Stimulated activated naive CD8-positive, alpha-beta T cell treated with anti-CD3 and anti-CD28 coated beads, Interleukin-15, amount 100 ng/mL, for 72 hours (primary cell): Measurements from ENCODE around the gene PKN3.

Experiments used
- ATAC-seq: fragments of 150-1000 bp; cut with Tn5 transposase; 2 replicates; pipeline ENCODE4 v1.10.0; 2021; ENCODE audit warnings: mild to moderate bottlenecking, moderate library complexity
- DNase-seq, 2 donors: peaks; one replicate each; pipeline ENCODE4 v3.0.0; 2021 to 2022
- H3K27ac Mint-ChIP-seq, 2 donors: one replicate each; pipeline ENCODE4 v1.8.0; 2022; ENCODE audit warnings: mild to moderate bottlenecking in 2 of 2, mixed read lengths in 2 of 2, moderate library complexity in 2 of 2
- H3K27me3 Mint-ChIP-seq: one replicate; pipeline ENCODE4 v1.8.0; 2022; ENCODE audit warnings: mixed read lengths
- H3K4me1 Mint-ChIP-seq: one replicate; pipeline ENCODE4 v1.8.0; 2022; ENCODE audit warnings: mild to moderate bottlenecking, mixed read lengths
- H3K4me3 Mint-ChIP-seq, 2 donors: one replicate each; pipeline ENCODE4 v1.8.0; 2022; ENCODE audit warnings: mild to moderate bottlenecking in 2 of 2, mixed read lengths in 2 of 2, moderate library complexity in 1 of 2
- H3K9me3 Mint-ChIP-seq, 2 donors: one replicate each; pipeline ENCODE4 v1.8.0; 2022; ENCODE audit warnings: mixed read lengths in 2 of 2

Gene PKN3

DNA sequence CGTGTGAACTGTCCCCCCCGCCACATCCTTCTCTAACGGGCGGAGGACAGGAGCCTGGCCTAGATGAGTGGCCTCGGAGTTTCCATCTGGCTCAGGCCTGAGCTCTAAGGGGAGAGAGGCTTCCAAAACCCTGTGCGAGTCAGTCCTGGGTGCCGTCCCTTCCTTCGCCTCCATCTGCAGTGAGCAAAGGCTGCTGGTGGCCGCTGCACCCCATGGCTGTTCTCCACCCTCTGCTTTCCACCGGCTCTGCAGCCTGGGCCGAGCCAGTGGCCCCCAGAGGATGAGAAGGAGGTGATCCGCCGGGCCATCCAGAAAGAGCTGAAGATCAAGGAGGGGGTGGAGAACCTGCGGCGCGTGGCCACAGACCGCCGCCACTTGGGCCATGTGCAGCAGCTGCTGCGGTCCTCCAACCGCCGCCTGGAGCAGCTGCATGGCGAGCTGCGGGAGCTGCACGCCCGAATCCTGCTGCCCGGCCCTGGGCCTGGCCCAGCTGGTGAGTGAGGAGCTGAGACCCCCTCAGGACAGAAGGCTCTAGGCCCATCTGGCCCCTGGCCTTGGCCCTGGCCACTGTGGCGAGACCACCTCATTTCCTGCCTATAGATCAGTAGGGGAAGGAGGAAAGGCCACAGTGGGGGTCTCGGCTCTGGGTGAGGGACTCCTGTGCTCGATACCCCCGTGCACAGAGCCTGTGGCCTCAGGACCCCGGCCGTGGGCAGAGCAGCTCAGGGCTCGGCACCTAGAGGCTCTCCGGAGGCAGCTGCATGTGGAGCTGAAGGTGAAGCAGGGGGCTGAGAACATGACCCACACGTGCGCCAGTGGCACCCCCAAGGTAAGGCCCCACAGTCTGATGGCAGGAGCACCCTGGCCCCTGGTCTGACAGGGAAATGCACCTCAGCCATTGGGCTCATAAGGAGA, 3.0 kb downstream of the PKN3 start:
- no peak overlapping the region for H3K4me3 Mint-ChIP-seq
- no peaks in the 10 kb centered on the region for H3K9me3 Mint-ChIP-seq
- H3K4me1 Mint-ChIP-seq, result peaks cover 21% of the 10 kb centered on the region

DNA sequence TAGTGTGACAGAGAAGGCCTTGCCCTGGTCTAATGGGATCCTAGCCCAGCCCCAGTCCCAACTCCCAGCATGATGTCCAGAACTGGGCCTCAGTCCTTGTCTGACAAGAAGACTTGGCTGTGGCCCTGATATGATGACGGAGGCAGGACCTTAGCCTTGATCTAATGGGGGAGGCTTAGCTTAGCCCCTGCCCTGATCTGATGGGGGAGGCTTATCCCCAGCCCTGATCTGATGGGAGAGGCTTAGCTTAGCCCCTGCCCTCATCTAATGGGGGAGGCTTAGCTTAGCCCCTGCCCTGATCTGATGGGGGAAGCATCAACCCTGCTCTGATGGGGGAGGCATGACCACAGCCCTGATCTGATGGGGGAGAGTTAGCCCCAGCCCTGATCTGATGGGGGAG, 3.7 kb downstream of the PKN3 start:
- H3K27ac Mint-ChIP-seq, result no peak overlapping the region
- H3K4me1 Mint-ChIP-seq, result peaks cover 21% of the 10 kb centered on the region
- no peaks in the 10 kb centered on the region for H3K9me3 Mint-ChIP-seq
- H3K4me3 Mint-ChIP-seq, result no peak overlapping the region
- no peak for DNase-seq
- no peaks in the 10 kb centered on the region for H3K27me3 Mint-ChIP-seq
- no peak for ATAC-seq

More for the DNA sequence above, 3.0 kb downstream of the PKN3 start:
- DNase-seq (no peak), ATAC-seq (no peak)
- Mint-ChIP-seq H3K27me3 (no peaks in the 10 kb centered on the region), H3K27ac (no peak overlapping the region)

DNA sequence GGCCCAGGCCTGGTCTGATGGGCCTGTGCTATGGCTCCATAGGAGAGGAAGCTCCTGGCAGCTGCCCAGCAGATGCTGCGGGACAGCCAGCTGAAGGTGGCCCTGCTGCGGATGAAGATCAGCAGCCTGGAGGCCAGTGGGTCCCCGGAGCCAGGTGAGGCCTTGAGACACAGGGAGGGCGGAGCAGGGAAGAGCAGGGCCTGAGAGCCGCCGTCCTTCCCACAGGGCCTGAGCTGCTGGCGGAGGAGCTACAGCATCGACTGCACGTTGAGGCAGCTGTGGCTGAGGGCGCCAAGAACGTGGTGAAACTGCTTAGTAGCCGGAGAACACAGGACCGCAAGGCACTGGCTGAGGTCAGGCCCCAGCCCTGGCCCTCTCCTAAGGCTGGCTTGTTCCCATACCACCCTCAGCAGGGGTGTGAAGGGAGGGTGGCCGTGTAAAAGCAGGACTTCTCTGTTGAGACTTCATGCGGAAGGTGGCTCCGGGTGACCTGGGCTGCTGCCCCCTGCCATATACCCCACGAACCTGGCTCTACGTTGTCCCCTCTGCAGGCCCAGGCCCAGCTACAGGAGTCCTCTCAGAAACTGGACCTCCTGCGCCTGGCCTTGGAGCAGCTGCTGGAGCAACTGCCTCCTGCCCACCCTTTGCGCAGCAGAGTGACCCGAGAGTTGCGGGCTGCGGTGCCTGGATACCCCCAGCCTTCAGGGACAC, 4.5 kb downstream of the PKN3 start:
- no peaks in the 10 kb centered on the region for H3K27me3 Mint-ChIP-seq
- H3K9me3 Mint-ChIP-seq, result no peaks in the 10 kb centered on the region
- ATAC-seq (no peak), DNase-seq (no peak)
- no peak overlapping the region for H3K4me3 Mint-ChIP-seq
- H3K4me1 Mint-ChIP-seq, result peaks cover 16% of the 10 kb centered on the region
- no peak overlapping the region for H3K27ac Mint-ChIP-seq

DNA sequence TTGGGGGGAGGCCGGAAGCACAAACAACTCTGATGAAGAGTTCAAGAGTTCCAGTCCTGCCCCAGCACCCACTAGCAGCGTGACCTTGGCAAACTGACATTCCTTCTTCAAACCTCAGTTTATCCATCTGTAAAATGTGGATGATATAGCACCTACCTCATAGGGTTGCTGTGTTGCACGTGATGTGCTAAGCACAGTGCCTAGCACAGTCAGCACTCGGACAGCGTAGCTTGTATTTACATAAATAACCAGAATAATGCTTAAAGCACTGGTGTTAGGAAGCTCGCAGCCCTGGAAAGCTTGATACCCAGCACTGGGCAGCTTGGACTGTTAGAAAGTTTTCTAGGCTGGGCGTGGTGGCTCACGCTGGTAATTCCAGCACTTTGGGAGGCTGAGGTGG, 5.1 kb downstream of the PKN3 start:
- no peak overlapping the region for H3K4me3 Mint-ChIP-seq
- H3K27me3 Mint-ChIP-seq, result no peaks in the 10 kb centered on the region
- H3K4me1 Mint-ChIP-seq, result peaks cover 12% of the 10 kb centered on the region
- H3K27ac Mint-ChIP-seq, result peak overlapping the region in 1 of 2 donors; percentile 12
- H3K9me3 Mint-ChIP-seq, result no peaks in the 10 kb centered on the region
- DNase-seq, result no peak
- no peak for ATAC-seq

DNA sequence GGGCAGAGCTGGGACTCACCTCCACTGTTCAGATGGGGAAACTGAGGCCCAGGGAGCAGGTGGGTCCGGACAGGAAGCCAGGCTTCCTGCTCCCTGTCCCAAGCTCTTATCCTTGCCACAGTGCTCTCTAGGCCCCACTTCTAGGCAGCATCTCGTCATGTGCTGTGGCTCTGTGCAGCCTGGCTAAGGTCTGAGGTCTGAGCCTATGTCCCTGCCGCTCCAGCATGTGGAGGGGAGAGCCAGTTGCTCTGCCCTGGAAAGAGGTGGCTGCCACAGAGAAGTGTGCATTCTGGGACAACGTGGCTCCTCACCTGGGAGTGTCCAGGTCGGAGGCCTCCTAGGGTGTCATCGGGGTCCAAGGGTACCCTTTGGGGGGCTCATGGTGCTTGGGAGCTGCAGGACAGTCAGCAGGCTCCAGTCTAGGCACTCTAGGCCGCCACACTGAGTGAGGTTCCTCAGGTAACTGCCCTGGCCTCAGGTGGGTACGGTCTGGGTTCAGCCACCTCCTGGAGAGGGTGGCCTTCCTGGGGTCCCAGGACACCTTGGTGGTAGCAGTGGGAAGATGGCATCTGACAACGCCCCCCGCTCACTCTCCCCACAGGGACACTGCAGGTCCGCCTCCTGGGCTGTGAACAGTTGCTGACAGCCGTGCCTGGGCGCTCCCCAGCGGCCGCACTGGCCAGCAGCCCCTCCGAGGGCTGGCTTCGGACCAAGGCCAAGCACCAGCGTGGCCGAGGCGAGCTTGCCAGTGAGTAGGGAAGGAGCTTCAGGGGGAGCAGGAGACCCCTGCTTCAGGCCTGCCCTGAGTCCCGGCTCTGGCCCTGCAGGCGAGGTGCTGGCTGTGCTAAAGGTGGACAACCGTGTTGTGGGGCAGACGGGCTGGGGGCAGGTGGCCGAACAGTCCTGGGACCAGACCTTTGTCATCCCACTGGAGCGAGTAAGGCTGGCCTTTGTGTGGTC, 10.4 kb downstream of the PKN3 start:
- Mint-ChIP-seq H3K27ac (no peak overlapping the region), H3K27me3 (no peaks in the 10 kb centered on the region)
- ATAC-seq, result no peak

DNA sequence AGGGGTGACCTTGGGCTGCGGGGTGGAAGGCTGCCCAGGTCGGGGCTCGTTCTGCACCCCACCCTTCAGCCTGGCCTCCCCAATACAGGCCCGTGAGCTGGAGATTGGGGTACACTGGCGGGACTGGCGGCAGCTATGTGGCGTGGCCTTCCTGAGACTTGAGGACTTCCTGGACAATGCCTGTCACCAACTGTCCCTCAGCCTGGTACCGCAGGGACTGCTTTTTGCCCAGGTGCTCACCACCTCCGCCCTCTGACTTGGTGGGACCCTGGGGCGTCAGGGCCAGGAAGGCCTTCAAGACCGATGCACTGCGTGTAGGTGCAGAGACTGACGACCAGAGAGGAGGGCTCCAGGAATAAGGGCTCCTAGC, 11.1 kb downstream of the PKN3 start:
- DNase-seq (no peak), ATAC-seq (no peak)
- Mint-ChIP-seq H3K4me1 (no peaks in the 10 kb centered on the region), H3K4me3 (no peak overlapping the region), H3K27ac (no peak overlapping the region), H3K9me3 (no peaks in the 10 kb centered on the region), H3K27me3 (no peaks in the 10 kb centered on the region)

More for the DNA sequence above, 10.4 kb downstream of the PKN3 start:
- Mint-ChIP-seq H3K4me3 (no peak overlapping the region), H3K4me1 (no peaks in the 10 kb centered on the region), H3K9me3 (no peaks in the 10 kb centered on the region)
- no peak for DNase-seq

DNA sequence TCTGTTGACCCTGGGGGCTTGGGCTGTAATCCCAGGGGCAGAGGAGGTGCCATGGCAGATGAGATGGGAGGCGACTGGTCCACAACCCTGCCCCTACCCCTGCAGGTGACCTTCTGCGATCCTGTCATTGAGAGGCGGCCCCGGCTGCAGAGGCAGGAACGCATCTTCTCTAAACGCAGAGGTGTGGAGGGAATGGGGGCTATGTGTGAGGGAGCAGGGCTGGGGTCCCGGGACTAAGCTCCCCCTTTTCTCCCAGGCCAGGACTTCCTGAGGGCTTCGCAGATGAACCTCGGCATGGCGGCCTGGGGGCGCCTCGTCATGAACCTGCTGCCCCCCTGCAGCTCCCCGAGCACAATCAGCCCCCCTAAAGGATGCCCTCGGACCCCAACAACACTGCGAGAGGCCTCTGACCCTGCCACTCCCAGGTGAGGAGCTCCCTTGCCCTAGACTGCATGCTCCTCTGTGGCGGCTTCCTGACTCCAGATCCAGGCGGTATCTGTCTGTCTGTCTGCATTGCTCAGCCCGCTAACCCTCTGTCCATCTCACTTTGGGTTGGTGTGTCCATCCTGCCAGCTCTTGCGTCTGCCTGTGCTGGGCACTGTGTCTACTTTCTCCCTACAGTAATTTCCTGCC, 11.8 kb downstream of the PKN3 start:
- no peak overlapping the region for H3K4me3 Mint-ChIP-seq
- DNase-seq (no peak), ATAC-seq (no peak)
- no peaks in the 10 kb centered on the region for H3K4me1 Mint-ChIP-seq
- H3K27me3 Mint-ChIP-seq, result no peaks in the 10 kb centered on the region
- no peaks in the 10 kb centered on the region for H3K9me3 Mint-ChIP-seq
- peak overlapping the region in 1 of 2 donors; percentile 34 for H3K27ac Mint-ChIP-seq

DNA sequence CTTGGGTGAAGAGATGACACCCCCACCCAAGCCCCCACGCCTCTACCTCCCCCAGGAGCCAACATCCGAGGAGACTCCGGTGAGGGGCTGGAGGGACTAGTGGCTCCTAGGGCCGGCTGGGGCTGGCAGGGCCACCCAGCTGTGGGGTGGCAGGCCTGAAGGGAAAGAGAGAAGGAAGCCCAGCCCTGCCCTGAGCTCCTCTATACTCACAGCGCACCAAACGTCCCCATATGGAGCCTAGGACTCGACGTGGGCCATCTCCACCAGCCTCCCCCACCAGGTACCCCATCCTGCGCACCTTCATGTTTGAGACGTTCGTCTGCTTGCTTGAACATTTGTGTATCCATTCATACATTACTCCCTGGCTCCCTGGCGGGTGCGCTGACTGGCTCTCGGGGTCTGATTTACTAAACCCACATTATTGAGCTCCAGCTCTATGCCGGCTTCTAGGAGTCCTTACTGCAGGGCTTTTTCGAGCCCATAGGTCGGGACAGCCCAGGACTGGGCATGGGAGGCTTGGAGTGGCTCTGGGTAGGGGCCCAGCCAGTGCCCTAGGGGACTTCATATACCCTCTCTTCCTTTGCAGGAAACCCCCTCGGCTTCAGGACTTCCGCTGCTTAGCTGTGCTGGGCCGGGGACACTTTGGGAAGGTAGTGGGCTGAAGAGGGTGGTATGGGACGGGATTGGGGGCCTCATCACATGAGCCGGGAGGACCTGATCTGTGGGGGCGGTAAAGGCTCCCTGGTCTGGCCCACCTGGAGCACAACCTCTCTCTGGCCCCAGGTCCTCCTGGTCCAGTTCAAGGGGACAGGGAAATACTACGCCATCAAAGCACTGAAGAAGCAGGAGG, 12.5 kb downstream of the PKN3 start:
- H3K27me3 Mint-ChIP-seq, result no peaks in the 10 kb centered on the region
- ATAC-seq (no peak), DNase-seq (no peak)
- H3K4me1 Mint-ChIP-seq, result no peaks in the 10 kb centered on the region
- no peaks in the 10 kb centered on the region for H3K9me3 Mint-ChIP-seq
- no peak overlapping the region for H3K4me3 Mint-ChIP-seq
- peak overlapping the region in 1 of 2 donors; percentile 54 for H3K27ac Mint-ChIP-seq

DNA sequence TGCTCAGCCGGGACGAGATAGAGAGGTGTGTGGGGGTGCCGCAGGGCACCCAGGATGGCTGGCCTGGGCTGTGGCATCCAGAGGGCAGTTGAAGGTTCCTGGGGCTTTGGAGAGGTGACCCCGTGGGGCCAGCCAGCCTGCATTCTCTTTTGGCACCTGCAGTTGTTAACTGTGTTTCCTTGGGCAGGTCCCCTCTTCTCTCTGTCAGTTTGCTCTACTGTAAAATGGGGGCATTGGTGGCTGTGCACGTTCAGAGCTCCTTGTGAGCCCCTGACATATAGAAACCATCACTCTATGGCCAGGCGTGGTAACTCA, 13.1 kb downstream of the PKN3 start:
- Mint-ChIP-seq H3K27ac (peak overlapping the region in 1 of 2 donors; percentile 74), H3K9me3 (no peaks in the 10 kb centered on the region), H3K4me1 (no peaks in the 10 kb centered on the region), H3K4me3 (no peak overlapping the region), H3K27me3 (no peaks in the 10 kb centered on the region)
- DNase-seq (no peak), ATAC-seq (no peak)

DNA sequence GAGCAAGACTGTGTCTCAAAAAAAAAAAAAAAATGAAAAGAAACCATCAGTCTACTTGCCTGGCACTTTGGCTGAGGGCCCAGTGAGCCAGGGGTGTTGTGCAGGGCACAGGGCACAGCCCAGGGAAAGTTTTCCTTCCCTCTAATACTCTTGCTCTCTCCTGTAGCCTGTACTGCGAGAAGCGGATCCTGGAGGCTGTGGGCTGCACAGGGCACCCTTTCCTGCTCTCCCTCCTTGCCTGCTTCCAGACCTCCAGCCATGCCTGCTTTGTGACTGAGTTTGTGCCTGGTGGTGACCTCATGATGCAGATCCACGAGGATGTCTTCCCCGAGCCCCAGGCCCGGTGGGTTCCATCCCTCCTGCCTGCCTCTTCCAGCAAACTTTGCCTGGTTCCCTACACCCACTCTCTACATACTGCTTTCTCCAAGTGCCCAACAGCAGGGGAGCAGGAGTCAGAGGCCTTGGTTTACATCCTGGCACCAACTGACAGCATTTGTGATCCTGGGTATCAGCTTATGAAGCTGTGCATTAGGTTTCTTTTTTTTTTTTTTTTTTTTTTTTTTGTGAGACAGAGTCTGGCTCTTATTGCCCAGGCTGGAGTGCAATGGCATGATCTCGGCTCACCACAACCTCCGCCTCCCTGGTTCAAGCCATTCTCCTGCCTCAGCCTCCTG, 14.4 kb downstream of the PKN3 start:
- no peaks in the 10 kb centered on the region for H3K9me3 Mint-ChIP-seq
- ATAC-seq (no peak), DNase-seq (no peak)
- H3K27ac Mint-ChIP-seq, result peak overlapping the region; percentile 5 to 44
- H3K4me3 Mint-ChIP-seq, result no peak overlapping the region
- H3K27me3 Mint-ChIP-seq, result no peaks in the 10 kb centered on the region
- H3K4me1 Mint-ChIP-seq, result peaks cover 9% of the 10 kb centered on the region

DNA sequence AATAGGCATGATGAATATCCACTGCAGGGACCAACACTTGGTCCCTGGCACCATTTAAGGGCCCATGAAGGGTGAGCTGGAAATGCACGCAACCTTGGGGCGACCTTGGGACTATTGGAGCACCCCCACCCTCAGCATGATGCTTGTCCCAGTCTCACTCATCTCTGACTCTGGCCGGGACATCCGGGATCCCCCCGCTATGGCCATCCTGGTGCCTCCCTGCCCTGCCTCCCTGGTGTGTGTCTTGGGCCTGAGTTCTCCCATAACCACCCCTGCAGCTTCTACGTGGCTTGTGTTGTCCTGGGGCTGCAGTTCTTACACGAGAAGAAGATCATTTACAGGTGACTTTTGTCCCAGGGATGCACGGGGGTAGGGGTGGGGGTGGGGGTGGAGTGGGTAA, 15.7 kb downstream of the PKN3 start:
- Mint-ChIP-seq H3K4me1 (peaks cover 22% of the 10 kb centered on the region), H3K27ac (no peak overlapping the region), H3K9me3 (no peaks in the 10 kb centered on the region), H3K4me3 (no peak overlapping the region), H3K27me3 (no peaks in the 10 kb centered on the region)
- DNase-seq, result no peak
- no peak for ATAC-seq

DNA sequence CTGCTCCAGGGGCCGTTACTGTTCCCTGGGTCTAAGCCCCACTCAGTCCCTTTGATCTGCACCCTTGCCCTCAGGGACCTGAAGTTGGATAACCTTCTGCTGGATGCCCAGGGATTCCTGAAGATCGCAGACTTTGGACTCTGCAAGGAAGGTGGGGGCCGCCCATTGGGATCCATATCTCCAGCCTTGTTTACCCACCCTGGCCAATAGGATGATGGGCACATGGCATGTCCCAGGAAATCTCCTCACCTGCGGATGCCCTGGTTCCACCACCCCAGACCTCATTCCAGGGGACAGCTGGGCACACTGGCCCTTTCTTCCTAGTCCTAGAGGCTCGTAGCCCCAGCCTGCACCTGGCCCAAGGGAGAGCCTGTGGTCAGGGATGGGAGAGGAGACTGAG, 16.2 kb downstream of the PKN3 start:
- ATAC-seq, result no peak
- no peak overlapping the region for H3K27ac Mint-ChIP-seq
- peaks cover 26% of the 10 kb centered on the region for H3K4me1 Mint-ChIP-seq
- H3K27me3 Mint-ChIP-seq, result no peaks in the 10 kb centered on the region
- H3K9me3 Mint-ChIP-seq, result no peaks in the 10 kb centered on the region
- no peak overlapping the region for H3K4me3 Mint-ChIP-seq
- DNase-seq, result no peak

DNA sequence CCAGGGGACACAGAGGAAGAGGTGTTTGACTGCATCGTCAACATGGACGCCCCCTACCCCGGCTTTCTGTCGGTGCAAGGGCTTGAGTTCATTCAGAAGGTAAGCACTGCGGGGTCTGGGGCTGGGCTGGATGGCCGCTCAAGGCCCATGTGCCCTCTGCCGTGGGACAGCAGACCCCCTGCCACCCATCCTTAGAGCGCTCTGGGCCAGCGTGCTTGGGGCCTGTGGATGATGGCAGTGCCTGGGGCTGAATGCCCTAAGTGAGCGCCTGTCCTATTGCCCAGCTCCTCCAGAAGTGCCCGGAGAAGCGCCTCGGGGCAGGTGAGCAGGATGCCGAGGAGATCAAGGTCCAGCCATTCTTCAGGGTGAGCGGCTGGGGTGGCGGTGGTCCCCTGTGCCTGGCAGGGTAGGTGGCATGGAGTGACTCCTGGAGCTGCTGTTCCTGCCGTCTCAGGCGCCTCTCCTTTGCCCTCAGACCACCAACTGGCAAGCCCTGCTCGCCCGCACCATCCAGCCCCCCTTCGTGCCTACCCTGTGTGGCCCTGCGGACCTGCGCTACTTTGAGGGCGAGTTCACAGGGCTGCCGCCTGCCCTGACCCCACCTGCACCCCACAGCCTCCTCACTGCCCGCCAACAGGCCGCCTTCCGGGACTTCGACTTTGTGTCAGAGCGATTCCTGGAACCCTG, 17.8 kb downstream of the PKN3 start:
- Mint-ChIP-seq H3K27me3 (no peaks in the 10 kb centered on the region), H3K4me1 (peaks cover 39% of the 10 kb centered on the region), H3K27ac (no peak overlapping the region), H3K4me3 (no peak overlapping the region), H3K9me3 (no peaks in the 10 kb centered on the region)
- DNase-seq (no peak), ATAC-seq (no peak)
